GM18909 (cell line): ENCODE results near the gene PARP11.
"Not testable (repeated sequence)": the region's sequence is repeated elsewhere in the genome, so short reads cannot be mapped to it uniquely, and the experiment has no call there.

Source experiments
- ATAC-seq: cut with Tn5 transposase; IDR thresholded peaks from one replicate; pipeline ENCODE4 v1.9.1; 2021; ENCODE audit warnings: mild to moderate bottlenecking; ENCODE audit not compliant: unreplicated experiment, poor library complexity

Gene PARP11

GRCh38 chr12:3884671-3885070 lies 11.5 kb upstream of the PARP11 start:
- no peak for ATAC-seq

GRCh38 chr12:3882896-3883564 lies 9.8 kb upstream of the PARP11 start:
- ATAC-seq: no peak

DNA sequence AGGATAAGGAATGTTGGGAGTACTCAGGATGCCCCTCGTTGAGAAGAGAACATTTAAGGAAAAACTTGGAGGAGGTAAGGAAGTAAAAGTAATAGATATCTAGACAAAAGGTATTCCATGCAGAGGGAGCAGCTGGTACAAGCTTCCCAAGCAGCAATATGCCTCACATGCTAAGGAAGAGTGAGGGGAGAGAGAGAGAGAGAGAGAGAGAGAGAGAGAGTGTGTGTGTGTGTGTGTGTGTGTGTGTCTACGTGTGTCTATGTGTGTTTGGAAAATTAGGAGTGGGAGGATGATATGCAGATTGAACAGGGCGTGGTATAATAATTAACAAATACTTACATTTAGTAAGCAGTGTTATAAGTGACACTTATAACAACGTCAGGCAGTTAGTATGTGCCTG lies 9.2 kb upstream of the PARP11 start:
- ATAC-seq: no peak

- no peak for ATAC-seq
These were observed 8.2 kb upstream of the PARP11 start for GRCh38 chr12:3881281-3881950.

DNA sequence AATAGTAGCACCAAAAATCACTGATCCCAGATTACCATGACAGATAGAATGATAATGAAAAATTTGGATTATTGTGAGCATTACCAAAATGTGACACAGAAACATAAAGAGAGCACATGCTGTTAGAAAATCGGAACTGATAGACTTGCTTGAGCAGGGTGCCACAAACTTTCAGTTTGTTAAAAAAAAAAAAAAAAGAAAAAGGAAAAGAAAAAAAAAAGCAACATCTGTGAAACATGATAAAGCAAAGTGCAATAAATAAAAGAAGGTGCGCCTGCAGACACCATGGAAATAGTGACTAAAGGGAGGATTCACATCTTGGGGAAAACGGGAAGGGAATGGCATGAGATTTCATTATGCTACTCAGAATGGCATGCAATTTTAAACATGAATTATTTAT lies 6.6 kb upstream of the PARP11 start:
- ATAC-seq: no peak

DNA sequence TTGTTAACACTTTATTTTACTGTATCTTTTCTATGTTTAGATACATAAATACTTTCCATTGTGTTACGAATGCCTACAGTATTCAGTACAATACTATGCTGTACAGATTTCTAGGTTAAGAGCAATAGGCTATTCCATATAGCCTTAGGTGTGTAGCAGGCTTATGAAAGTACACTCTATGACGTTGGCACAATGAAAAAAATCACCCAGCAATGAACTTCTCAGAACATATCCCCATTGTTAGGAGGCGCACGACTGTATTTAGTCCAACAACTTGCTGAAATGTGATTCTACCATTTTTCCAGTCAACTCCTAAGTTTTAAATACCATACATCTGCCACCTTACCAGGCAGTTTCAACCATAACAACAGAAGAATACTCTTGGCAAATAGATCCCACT lies 1.8 kb downstream of the PARP11 start:
- no peak for ATAC-seq

- ATAC-seq: no peak
These were observed 3.3 kb downstream of the PARP11 start for GRCh38 chr12:3869865-3870264.

GRCh38 chr12:3869433-3869832 lies 3.8 kb downstream of the PARP11 start:
- ATAC-seq: no peak

GRCh38 chr12:3863756-3864155 lies 9.4 kb downstream of the PARP11 start:
- no peak for ATAC-seq

DNA sequence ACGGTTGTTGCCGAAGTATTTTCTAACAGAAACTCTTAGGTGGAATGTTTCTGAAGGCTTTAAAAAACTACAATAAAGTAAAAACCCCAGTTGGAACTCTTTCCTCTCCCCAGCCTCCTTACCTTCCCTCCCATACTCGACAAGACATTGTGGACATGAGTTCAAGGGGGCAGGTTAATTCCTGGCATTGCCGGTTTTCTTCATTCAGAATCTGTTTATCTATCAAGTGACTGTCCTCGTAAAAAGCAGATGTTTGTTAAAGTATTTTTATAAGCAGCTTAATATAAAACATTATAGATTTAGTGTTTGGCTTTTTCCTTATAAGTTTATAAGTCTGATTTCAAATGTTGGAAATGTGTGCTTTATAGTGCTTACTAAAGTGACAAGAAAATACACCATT lies 30.7 kb downstream of the PARP11 start:
- ATAC-seq: no peak

DNA sequence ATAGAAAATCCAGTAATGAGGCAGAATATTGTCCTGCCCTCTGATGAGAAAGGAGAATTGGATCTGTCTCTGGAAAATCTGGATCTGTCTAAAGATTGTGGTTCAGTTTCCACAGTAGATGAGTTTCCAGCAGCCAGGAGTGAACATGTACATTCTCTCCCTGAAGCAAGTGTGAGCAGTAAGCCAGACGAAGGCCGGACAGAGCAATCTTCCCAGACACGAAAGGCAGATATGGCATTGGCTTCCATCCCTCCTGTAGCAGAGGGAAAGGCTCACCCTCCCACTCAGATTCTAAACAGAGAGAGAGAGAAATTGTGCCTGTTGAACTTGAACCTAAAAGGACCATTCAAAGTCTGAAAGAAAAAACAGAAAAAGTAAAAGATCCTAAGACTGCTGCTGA lies 31.4 kb downstream of the PARP11 start:
- ATAC-seq: no peak

GRCh38 chr12:3840833-3841232 lies 32.4 kb downstream of the PARP11 start:
- ATAC-seq: not testable (repeated sequence)

GRCh38 chr12:3839745-3840144 lies 33.5 kb downstream of the PARP11 start:
- not testable (repeated sequence) for ATAC-seq

DNA sequence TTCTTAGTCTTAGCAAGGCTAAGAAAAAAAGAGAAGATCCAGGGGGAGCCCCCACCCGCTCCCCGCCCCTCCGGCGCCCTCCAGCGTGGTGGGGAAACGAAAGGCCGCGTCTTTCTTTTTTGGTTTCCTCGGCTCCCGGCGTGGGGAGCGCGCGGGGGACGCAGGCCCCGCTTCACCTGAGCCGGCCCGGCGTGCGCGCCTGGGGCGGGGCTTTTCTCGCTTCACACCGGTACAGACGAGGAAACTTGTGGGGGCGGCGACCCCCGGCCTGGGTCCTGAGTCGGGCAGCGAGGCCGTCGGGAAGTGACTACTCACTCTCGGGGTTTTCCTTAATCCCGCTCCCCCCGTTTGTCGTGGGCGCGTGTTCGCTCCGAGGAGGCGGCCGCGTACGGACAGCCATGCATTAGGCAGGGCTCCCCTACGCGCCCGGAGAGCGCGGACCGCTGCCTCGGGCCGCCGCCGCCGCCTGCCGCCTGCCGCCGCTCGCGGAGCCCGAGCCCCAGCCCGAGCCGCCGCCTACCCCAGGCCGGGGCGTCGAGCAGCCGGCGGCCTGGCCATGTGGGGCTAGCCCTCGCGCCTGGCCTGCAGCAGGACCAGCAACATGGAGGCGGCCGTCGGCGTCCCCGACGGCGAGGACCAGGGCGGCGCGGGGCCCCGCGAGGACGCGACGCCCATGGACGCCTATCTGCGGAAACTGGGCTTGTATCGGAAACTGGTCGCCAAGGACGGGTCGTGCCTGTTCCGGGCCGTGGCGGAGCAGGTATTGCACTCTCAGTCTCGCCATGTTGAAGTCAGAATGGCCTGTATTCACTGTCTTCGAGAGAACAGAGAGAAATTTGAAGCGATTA lies 34.3 kb downstream of the PARP11 start:
- not testable (repeated sequence) for ATAC-seq

DNA sequence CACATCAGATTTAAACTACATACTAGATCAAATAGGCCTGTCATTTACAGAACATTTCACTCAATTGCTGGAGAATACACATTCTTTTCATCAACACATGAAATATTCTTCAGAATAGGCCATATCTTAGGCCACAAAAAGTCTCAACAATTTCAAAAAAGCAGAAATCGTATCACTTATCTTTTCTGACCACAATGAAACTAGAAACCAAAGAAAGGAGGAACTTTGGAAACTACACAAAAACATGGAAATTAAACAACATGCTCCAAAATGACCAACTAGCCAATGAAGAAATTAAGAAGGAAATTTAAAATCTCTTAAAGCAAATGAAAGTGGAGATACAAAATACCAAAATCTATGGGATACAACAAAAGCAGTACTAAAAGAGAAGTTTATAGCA lies 35.1 kb downstream of the PARP11 start:
- ATAC-seq: no peak

GRCh38 chr12:3837049-3837448 lies 36.1 kb downstream of the PARP11 start:
- ATAC-seq: no peak

DNA sequence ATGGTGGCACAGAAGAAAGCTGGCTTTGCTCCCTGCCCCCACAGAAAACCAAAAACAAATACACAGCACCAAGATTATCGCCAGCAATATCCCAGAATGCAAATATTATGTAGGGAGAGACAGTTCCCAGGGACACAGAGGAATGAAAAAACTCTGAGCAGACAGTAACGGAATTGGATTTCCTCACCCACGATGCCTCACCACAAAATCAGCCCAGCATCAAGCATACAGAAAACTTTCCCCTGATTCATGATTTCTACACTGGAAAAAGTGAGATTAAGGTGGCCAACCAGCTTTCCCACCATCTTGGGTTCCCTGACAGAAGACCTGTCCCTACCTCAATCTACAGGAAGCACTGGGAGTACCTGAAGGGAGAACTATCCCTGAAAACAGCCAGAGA lies 36.6 kb downstream of the PARP11 start:
- no peak for ATAC-seq

DNA sequence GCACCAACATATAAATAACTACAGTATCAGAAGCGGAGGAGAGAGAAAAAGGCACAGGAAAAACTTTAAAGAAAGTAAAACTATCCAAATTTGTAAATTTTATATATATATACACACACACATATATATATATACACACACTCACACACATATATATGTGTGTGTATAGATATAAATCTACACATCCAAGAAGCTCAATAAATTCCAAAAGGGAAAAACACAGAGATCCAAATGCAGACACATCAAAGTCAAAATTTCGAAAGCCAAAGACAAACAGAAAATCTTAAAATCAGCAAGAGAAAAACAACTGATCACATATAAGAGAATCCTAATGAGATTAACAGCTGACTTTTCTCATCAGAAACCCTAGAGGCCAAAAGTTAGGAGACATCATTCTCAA lies 37.3 kb downstream of the PARP11 start:
- no peak for ATAC-seq

DNA sequence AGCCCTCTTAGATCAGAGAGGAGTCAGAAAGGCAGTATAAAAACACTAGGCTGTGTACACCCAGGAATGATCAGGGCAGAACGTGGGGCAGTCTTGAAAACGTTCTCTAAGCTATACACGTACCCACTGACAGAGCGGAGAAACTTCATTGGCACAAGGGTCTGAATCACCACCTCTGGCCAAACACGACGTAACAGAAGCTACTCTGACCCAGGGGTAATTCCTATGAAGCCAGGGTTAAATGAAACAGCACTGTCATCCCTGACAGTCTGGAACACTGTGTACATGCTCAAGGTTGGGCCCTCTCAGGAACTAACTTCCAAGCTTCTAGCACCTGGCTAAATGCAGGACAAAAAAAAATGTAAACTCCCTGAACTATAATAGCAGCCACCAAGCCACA lies 38.4 kb downstream of the PARP11 start:
- no peak for ATAC-seq

GRCh38 chr12:3833670-3834310 lies 39.4 kb downstream of the PARP11 start:
- ATAC-seq: no peak

DNA sequence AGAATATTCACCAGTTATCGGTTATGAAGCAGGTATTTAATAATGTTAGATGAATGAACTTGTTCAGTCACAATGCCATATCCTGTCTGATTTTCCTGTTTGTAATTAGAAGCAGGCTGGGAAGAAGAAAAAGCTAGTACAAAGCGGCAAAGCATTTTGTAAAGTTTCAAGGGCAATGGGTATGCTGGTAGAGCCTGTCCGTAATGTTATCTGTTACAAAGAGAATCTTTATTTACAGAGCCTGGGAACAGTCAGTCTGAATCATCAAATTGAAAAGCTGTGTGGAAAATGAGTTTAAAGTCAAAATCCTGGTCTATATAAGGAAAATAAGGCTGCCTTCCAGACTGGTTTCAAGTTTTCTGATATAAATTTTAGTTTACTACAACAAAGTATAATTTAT lies 40.5 kb downstream of the PARP11 start:
- ATAC-seq: no peak
